Measurements from ENCODE around the gene WFS1.

Gene WFS1

DNA sequence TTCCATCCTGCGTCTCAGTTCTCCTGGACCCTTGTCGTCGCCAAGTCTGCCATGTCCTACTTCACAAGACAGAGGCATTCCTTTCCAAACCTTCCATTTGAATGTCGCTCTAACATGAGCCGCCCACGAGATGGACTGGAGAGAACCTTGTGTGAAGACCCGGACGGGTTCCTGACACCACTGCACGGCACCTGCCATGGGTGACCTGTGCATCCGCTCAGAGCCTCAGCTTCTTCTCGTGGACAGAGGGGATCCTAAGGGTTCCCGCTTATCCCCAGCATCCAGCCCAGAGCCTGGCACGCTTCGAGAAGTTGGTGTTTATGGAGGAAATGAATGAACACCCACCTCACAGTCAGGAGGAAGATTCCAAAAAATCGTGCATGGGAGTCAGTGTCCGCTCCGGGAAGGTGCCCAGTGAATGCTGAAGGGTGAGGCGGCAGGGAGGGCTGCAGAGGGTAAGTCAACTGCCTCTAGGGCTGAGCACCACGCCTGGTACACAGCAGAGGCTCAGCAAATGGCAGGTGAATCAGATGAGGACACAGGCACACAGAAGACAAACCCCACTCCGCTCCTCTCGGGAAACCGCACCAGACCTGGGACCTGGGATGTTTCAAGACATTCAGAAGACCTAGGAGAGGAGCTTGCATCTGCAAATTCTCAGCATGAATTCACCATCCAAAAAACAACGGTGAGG is 52.6 kb downstream of the WFS1 start:
- no peak for DNase-seq (ENCODE audit: low read depth in 4 of 4, low spot score in 1 of 4)

DNA sequence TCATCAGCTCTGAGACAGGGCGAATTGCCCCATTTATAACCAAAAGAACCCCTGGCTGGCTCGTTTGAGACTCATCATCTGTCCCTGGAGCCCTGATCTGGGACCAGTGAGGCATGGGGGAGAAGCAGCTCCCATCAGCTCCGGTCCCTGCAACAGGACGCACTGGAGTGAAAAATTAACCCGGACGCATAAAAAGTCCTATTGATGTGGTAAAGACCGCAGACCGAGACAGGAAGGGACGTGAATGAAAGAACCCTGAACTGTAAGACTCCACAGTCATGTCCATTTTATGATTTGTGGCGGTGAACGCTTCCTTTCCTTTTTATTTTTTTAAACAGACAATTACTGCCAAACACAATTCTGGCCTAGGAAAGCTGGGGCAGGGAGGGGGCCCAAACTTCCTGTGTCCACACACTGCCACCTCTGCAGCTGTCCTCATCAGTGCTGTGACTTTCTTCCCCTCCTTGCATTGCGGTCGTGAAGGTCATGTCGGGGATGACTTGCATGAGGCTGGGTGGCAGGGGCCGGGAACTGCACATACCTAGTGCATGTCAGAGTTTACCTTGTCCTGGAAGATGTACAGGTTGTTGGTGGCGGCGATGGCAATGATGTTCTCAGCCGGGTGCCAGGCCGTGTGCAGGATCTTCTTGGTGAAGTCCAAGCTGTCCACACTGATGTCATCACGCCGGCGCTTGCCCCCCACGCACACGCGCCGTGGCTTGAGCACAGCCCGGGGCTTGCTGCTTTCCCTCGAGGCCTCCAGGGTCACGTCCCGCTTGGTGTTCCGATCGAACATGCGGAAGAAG is 53.3 kb downstream of the WFS1 start:
- DNase-seq (ENCODE audit: low read depth in 4 of 4, low spot score in 1 of 4) = no peak

DNA sequence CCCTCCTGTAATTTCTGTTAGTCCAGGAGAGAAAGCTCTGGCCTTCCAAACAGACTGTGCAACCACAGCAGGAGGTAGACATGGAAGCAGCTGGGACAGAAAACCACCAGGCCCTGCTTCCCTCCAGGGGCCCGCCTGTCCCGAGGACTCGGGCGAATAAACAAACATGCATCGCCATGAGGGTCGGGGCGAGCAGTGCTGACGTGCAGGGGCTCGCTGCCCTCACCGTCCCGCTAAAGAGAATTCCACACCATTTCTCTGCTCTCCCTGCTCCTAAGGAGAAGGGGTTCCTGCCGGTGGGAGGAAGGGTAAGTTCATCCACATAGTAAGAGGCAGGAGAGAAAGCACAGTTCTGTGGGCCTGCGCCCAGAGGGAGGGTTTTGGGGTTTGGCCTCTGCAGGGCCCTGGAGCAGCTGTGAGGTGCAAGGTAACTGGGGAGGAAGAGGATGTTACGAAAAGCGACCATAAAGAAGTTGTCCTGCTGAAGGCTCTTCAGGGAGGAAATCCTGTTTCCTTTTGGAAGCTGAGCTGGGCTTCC is 54.9 kb downstream of the WFS1 start:
- DNase-seq (ENCODE audit: low read depth in 4 of 4, low spot score in 1 of 4) = no peak

DNA sequence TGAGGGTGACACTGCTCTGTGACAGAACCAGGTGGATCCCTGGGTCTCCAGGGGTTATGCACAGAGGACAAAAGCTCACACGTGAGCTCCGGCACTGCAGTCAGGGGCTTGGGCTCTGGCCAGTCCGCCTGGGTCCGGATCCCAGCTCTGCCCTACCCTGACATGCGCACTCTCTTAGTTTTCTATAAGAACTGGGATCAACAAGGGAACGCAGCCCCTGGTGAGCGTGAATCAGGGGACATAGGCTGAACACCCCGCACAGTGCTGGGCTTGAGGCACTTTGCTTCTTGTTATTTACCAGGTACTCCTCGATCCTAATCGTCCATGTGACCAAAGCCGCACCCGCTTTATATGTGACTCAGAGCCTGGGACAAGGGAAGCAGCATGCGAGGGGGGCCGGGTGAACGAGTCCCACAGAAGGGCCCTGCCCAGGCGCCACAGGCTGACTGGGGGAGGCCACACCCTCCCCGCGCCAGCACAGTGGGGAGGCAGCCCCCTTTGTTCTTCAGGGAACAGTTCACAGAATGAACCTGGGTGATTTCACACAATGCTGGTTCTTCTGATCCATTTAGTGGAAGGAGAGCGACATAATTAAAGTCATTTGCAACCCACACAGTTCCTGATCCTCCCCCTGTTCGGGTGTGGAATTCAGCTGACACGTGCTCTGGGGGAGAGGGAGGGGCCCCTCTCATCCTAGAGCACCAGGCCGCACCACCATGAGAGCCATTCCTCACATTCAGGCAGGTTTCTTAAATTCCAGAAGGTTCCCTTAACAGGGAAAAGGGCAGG is 55.5 kb downstream of the WFS1 start:
- DNase-seq (ENCODE audit: low read depth in 4 of 4, low spot score in 1 of 4) = no peak

DNA sequence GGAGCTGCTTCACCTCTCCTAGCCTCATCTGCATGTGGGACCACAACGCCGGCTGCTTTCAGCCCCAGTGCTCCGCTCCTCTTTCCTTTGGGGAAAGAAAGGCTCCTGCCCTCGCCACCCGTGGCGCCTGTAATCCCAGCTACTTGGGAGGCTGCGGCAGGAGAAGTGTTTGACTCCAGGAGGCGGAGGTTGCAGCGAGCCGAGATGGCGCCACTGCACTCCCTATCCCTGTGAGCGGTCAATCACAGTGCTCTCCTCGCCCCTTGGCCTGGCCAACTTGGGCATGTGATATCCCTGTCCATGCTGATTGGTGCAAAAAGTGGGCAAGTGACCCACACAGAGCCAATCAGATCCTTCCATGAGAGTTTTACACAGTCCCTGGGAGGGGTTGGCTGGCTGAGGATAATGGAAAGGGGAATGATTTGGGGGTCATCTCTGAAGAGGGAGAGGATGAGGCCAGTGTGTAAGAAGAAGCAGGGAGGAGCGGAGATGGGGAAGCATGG is 56.2 kb downstream of the WFS1 start:
- DNase-seq (ENCODE audit: low read depth in 4 of 4, low spot score in 1 of 4) = no peak

DNA sequence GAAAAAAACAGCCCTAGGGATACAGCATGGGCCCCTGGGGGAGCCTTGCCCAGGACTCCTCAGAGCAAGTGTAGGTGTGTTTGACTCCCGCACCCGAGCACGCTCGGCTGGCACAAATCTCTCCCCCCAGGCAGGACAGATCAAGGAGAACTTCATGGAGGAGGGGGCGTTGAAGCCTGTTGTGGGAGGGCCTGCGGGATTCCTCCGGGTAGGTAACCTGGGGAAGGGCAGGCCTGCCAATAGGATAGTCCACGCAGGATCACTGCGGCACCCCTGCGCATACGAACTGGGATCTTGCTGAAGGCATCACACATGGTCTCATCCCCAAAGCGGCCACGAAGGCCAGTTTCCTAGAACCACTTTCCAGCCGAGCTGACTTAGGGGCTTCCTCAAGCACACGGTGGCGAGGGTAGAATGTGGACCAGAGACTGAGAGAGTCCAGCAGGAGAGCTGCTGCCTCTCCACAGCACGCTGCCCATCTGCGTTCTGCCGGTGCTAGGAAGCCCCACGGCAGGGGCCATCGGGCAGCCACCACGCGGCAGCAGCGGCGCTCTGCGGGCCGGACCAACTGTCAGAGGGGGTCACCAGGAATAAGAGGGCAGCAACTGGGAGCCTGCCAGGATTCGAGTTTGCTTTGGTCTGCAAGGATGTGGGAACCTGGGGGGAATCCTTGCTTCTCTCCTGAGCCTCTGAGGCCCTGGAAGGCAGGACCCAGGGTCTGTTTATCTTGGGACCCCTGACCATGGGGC is 56.8 kb downstream of the WFS1 start:
- no peak for DNase-seq (ENCODE audit: low read depth in 4 of 4, low spot score in 1 of 4)

DNA sequence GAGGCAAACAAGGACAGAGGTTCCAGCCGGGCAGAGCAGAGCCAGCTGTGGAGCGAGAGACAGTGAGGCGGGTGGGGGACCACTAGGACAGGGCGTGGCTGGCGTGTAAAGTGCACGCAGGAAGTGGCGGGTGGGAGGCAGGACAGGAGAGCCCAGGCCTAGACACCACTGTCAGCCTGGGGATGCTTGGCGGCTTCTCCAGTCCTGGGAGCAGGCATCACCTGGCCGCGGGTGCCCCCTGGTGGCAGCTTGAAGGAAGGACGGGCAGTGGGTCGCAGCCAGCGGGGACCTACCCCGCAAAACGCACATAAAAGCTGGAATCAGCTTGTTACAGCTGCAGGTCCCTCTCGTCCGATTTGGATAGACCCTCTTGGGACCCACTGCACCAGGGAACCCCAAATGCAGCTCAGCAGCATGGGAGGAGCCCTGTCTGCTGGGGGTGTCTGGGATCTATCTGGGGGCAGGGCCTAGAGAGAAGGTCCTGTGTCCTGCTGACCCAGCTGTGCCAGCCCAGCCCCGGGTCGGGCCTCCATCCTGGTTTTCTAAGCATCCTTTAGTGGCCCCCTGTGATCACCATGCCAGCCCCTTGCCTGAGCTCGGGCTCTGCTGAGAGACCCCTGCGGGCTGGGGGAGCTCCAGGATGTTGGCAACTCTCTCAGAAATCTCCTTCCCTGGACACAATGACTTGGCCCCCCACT is 57.7 kb downstream of the WFS1 start:
- peak; percentile 54 to 77 (median 62) for DNase-seq (ENCODE audit: low read depth in 4 of 4, low spot score in 1 of 4)

DNA sequence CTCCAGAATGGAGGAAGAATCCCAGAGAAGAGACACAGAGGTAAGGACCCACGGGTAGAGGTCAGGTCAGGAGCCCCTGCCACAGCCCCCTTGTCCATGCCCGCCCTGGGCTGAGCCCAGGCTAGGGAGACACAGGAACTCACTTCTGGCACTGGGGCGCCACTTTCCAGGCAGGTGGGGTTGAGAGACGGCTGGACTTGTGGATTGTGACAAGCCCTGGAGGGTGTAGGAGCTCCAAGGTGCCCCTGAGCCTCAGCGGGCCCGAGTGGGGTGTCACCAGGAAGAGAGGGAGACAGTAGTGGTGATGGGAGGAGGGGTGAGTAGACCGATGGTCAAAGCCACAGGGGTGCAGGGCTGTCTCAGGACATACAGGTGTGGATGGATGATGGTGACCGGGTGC is 58.9 kb downstream of the WFS1 start:
- no peak for DNase-seq (ENCODE audit: low read depth in 4 of 4, low spot score in 1 of 4)

DNA sequence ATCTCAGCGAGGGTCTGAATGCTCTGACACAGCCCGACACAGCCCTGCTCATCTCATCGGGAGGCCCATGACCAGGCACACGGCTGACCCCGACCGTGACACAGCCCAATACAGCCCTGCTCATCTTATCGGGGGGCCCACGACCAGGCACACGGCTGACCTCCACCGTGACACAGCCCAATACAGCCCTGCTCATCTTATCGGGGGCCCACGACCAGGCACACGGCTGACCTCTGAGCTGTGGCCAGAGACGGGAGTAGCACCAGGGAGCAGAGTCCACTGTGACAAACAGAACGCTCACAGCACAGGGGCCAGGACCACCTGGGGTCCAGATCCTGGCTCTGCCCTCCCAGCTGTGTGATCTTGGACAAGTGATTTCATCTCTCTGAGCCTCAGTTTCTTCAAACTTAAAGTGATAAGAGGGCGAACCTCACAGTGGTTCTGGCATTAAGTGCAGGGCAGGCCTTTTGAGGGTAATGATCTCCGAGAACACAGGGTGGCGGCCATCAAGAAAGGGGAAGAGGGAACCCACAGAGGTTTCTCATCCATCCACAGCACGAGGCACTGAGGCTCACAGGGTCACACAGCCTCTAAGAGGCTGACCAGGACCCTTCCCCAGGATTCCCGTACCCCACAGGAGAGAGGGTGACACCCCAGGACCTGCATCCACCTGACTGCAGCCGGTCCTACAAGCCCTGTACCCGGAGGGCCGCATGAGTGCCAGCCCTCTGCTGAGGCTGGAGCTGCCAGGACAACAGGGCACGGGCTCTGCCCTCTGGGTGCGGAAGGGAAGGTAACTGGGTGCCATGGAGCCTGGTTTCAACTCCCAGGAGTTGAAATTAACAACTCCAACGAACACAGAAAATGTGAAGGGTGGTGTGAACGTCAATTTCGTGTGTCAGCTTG is 60.1 kb downstream of the WFS1 start:
- DNase-seq (ENCODE audit: low read depth in 4 of 4, low spot score in 1 of 4) = no peak

DNA sequence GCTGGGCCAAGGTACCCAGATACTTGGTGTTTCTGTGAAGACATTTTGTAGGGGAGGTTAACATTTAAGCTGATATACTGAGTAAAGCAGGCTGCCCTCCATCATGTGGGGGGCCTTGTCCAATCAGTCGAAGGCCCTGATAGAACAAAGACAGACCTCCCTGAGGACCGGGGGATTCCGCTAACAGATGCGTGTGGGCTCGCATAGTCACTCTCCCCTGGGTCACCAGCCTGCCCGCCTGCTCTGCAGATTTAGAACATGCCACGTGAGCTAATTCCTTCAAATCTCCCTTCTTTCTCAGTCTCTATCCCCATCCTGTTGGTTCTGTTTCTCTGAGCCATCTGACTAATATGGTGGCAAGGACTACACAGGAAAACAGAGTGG is 60.7 kb downstream of the WFS1 start:
- no peak for DNase-seq (ENCODE audit: low read depth in 4 of 4, low spot score in 1 of 4)

DNA sequence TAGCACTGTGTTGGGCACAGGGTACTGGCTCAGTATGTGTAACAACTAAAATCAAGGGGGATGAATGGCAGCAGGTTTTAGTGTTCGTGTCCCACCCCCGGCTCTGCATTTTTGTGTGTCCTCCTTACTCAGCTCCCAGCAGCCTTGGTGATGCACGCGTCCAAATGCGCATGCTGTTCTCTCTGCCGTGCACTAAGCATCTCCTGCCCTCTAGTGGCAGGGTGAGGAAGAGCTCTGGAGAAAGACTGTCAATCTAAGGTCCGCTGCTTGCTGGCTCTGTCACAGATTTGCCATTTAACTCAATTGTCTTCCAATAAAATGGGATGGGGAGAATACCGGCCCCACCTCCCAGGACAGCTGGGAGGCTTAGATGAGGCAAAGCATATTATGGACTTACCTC is 61.4 kb downstream of the WFS1 start:
- DNase-seq (ENCODE audit: low read depth in 4 of 4, low spot score in 1 of 4) = no peak

DNA sequence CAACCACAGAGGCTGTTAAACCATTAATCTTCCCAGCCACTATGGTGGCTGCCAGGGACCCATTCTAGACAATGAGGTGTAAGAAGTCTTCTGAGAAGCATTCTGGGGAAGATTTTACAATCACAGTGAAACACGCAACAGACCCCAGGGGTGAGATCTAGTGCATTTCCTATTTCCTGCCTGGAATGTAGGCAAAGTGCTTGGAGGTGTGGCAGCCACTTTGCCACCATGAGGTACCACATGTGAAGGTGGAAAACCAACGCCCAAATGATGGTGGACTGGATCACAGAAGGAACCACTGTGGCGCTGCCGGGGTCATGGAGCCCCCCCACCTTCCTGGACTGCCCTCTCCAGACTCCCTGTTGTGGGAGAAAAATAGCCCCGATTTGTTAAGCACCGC is 61.8 kb downstream of the WFS1 start:
- DNase-seq (ENCODE audit: low read depth in 4 of 4, low spot score in 1 of 4) = no peak

DNA sequence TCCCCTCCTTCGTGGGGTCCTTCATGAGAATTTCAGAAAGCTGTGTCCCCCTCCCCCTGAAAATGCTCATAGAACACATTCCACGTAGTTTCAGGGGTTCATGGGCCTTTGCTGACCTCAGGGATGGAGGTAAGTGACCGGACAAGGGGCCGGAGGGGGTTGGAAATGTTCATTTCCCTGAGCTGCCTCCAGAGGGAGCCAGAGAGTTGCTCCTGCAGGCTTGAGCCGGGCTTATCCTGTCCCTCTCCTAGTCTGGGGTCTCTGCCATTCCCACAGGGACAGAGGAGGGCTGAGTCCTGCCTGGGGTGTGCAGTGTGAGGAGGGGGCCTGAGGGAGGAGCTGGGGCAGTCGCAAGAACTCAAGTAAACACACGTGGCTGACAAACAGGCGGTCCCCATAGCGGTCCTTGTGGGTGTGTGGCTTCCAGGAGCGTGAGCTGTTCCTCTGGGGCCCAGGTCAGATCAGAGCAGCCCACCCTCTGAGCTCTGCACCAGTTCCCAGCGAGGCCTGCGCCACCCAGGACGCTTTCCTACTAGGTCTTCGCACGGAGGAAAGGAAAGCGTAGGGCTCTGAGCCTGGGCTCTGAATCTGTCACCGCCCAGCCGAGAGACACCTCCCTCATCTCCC is 62.5 kb downstream of the WFS1 start:
- DNase-seq (ENCODE audit: low read depth in 4 of 4, low spot score in 1 of 4) = peak in 2 of 4 experiments; percentile 9

DNA sequence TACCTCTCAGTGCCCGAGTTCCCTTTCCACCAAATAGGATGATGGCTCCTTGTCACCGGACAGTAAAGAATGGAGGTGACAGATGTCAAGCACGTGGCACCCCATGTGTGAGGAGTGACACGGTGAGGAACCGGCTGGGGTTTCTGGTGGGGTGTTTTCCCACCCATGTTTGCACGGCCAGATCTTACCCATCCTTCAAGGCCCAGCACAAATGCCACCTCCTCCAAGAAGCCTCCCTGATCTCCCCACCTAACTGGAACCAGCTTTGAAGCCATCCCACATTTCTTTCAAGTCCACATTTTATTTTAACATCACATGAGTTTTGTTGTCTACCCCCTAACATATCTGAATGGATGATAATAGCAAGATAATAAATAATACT is 63.0 kb downstream of the WFS1 start:
- no peak for DNase-seq (ENCODE audit: low read depth in 4 of 4, low spot score in 1 of 4)

DNA sequence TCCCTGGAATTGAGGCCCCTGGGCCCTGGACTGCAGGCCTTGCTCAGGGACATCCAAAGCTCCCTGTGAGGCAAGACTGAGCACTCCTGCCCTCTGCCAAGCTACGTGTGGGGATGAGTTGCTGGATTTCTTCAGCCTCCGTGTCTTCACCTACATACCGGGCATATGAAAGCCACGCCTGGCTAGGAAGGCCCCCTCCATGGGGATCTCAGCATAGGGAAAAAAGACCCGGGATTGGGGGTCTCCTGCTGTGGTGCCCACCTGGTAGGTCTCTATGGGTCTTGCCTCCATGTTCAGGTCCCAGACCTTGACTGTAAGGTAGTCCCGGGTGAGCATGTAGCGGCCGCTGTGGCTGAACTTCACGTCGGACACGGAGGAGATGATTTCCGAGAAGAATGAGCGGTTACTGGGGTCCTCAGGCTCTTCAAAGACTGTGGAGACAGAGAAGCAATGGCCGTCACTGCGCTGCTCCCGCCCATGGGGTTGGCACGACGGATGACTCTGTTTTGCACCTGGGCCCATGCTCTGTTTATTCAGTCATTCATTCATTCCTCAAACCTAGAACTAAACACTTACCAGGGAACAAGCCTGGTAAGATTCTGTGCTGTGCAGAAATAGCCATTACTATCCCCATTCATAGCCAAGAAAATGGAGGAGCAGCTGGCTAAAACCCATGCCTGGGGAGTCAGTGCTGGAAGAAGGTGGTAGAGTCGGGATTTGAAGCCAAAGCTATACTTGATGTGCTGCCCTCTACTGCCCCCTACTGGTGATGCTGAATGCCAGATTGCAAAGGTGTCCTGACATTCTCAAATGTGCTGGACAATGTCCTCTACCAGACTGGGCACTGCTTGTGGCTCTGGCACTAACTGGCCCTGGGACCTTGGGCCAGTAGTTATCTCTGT is 63.9 kb downstream of the WFS1 start:
- DNase-seq (ENCODE audit: low read depth in 4 of 4, low spot score in 1 of 4) = no peak

DNA sequence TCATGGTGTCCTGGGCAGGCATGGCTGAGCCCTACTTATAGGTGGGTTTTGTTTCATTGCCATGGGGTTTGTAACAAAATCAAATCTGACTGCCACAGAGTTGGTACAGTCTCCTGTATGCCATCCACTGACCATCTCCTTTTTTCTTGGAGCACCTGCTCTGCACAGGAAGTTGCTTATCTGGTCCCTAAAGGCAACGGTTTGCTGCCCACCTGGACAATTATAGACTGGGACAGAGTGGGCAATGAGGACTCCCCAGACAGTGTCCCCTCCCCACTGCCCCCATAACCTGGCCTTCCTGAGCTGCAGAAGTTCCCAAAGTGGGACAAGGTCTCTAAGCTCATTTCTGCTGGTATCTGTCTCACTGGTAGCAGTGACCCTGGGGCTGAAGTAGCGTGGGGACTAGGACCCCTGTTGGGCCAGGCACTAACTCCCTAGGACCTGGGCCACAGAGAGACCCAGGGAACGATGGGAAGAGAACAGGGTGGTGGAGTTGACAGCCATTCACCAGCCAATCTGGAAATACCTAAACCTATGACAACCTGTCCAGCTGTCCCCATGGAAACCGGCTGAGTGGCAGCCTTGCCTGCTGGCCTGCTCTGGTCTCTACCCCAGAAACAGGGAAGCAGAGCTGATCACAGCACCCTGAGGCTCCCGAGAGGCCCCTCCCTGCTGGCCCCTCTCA is 64.7 kb downstream of the WFS1 start:
- DNase-seq (ENCODE audit: low read depth in 4 of 4, low spot score in 1 of 4) = no peak

DNA sequence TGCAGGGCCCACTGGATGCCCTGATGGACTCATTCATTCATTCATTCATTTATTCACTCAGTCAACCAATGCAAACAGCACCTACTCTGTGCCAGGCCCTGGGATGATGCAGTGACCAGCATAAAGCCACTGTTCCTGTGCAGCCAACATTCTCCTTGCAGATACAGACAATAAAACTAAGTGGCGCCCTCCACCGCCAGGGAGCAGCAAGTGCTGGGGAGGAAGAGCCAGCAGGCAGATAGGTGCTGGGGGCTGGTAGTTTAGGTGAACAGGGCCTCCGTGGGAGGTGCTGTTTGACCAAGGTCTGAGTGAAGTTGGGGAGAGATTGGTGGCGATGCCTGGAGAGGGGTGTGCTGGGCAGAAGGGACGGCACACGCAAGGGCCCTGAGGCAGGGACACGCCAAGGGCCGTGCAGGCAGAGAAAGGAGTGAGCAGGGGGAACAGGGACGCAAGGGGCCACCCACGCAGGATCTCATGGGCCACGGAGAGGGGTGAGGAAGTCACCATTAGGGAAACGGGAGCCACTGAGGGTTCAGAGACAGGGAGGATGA is 65.5 kb downstream of the WFS1 start:
- no peak for DNase-seq (ENCODE audit: low read depth in 4 of 4, low spot score in 1 of 4)
